ENCODE results near the gene RILPL1.

The RILPL1 gene

GRCh38 chr12:123445388-123446332 is 87.9 kb downstream of the RILPL1 start:
- H3K4me3 ChIP-seq (ENCODE audit: low read depth, low read length): peak overlapping the region; percentile 16; the same call in 1 of the 2 replicates
- peak; percentile 65 for DNase-seq (ENCODE audit: low read depth)
- no peak for TF ChIP-seq CTCF (IDR thresholded peaks at IDR 0.05; ENCODE audit: insufficient read depth, low read depth, low read length, missing control alignments)

DNA sequence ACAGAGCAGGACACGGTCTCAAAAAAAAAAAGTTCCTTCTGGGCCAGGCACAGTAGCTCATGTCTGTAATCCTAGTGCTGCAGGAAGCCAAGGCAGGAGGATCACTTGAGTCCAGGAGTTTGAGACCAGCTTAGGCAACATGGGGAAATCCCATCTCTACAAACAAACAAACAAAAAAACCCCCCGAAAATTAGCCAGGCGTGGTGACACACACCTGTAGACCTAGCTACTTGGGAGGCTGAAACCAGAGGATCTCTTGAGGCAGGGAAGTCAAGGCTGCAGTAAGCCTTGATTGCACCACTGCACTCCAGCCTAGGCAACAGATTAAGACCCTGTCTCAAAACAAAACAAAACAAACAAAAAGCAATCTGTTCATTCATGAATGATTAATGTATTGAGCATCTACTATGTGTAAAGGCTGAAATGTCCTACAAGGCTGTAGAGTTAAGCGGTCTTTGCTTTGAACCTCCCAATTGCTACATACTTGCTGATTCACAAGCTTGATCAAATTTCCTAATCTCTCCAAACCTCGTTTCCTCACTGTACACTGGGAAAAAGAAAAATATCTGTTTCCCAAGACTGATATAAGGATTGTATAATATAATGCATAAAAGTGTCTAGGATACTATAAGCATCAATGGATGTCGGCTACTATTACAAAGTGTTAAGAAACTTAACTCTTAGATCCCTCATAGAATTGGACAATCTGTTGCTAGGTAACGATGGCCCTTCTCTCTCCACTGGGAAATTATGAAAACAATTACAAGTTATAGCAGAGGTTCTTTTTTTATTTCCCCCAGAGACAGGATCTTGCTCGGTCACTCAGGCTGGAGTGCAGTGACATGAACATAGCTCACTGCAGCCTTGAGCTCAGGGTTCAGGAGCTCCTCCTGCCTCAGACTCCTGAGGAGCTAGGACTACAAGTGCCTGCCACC is 89.2 kb downstream of the RILPL1 start:
- peak; percentile 35 for DNase-seq (ENCODE audit: low read depth)
- H3K4me3 ChIP-seq (ENCODE audit: low read depth, low read length): no peak overlapping the region
- no peak for TF ChIP-seq CTCF (IDR thresholded peaks at IDR 0.05; ENCODE audit: insufficient read depth, low read depth, low read length, missing control alignments)

DNA sequence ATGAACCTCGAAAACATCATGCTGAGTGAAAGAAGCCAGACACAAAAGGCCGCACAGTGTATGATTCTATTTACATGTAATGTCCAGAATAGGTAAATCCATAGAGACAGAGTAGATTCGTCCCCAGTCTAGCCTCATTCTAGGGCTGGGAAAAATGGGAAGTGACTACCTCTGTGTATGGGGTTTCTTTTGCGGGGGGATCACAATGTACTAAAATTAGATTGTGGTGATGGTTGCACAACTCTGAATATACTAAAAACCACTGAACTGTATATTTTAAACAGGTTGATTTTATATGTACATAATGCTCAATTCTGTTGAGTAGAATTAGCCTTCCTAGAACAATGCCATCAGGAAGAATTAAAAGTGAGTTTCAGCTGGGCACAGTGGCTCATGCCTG is 90.7 kb downstream of the RILPL1 start:
- no peak overlapping the region; the same call in 1 of the 2 replicates for H3K4me3 ChIP-seq (ENCODE audit: low read depth, low read length)
- no peak for TF ChIP-seq CTCF (IDR thresholded peaks at IDR 0.05; ENCODE audit: insufficient read depth, low read depth, low read length, missing control alignments)
- DNase-seq (ENCODE audit: low read depth): no peak

- peak overlapping the region; percentile 51 for H3K4me3 ChIP-seq (ENCODE audit: low read depth, low read length)
- peak; percentile 92 for DNase-seq (ENCODE audit: low read depth)
- no peak for TF ChIP-seq CTCF (IDR thresholded peaks at IDR 0.05; ENCODE audit: insufficient read depth, low read depth, low read length, missing control alignments)
Measured at GRCh38 chr12:123441523-123442164, 91.9 kb downstream of the RILPL1 start.

- TF ChIP-seq CTCF (IDR thresholded peaks at IDR 0.05; ENCODE audit: insufficient read depth, low read depth, low read length, missing control alignments): no peak
- DNase-seq (ENCODE audit: low read depth): peak; percentile 97
- peak within 1 kb of the TSS; percentile 90 for H3K4me3 ChIP-seq (ENCODE audit: low read depth, low read length)
Measured at GRCh38 chr12:123436017-123436964, 97.2 kb downstream of the RILPL1 start, which contains the start of gene RILPL2. TSS of gene RILPL2 (minus strand) at chr12:123436684. CDS start at chr12:123436420, 264 bp downstream.
